Transverse colon (tissue), 3 donors: Measurements from ENCODE around the gene IZUMO2.

Source experiments
- EP300 ChIP-seq: sonication (generic); formaldehyde crosslinking; IDR thresholded peaks from one replicate; pipeline ENCODE4 v1.6.1; 2017; ENCODE audit warnings: antibody characterized with exemption, low read depth
- POLR2A ChIP-seq: fragments of 450-650 bp; IDR thresholded peaks from one replicate; pipeline ENCODE4 v1.6.1; 2016; ENCODE audit warnings: antibody characterized with exemption, mild to moderate bottlenecking, moderate library complexity
- TF ChIP-seq, protein P1 (sequence below), 5 experiments: fragments of 200-600 bp in 3 of 5; fragments of 450-650 bp in 2 of 5; sonication (generic) in 3 of 5; IDR thresholded peaks; 1 replicate in 2 of 5; 2 replicates in 3 of 5; pipeline ENCODE4 v1.5.1; 2016 to 2017; ENCODE audit warnings: antibody characterized with exemption in 5 of 5, inconsistent platforms in 3 of 5, mild to moderate bottlenecking in 2 of 5, moderate library complexity in 1 of 5

DNA sequence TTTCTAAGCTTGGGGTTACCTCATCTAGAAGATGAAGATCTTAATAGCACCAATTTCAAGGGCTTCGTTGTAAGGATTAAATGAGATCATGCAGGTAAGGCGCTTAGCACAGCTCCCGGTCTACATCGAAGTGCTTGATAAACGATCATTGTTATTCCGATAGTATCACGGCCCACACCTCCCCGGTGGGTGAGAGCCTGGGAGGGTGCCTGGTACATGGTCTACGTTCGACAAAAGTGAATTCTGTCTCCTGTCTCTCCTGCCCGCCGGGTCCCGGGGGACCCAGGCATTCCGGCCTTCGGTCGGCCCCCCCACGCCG is 39.8 kb upstream of the IZUMO2 start:
- TF ChIP-seq POLR2A (no peak), EP300 (no peak)
- TF ChIP-seq, protein P1, sequence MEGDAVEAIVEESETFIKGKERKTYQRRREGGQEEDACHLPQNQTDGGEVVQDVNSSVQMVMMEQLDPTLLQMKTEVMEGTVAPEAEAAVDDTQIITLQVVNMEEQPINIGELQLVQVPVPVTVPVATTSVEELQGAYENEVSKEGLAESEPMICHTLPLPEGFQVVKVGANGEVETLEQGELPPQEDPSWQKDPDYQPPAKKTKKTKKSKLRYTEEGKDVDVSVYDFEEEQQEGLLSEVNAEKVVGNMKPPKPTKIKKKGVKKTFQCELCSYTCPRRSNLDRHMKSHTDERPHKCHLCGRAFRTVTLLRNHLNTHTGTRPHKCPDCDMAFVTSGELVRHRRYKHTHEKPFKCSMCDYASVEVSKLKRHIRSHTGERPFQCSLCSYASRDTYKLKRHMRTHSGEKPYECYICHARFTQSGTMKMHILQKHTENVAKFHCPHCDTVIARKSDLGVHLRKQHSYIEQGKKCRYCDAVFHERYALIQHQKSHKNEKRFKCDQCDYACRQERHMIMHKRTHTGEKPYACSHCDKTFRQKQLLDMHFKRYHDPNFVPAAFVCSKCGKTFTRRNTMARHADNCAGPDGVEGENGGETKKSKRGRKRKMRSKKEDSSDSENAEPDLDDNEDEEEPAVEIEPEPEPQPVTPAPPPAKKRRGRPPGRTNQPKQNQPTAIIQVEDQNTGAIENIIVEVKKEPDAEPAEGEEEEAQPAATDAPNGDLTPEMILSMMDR (IDR thresholded peaks at IDR 0.05): no peak
